NB4 (cell line): ENCODE results near the gene SSBP4.

Experiments
- DNase-seq: peaks from one replicate; pipeline ENCODE4 v3.0.0; 2010; ENCODE audit warnings: low read depth
- H3K4me3 ChIP-seq: one replicate; pipeline ENCODE4 v1.5.1; 2011; ENCODE audit warnings: mild to moderate bottlenecking, low read depth, low read length, moderate library complexity
- MYC ChIP-seq: IDR thresholded peaks from 2 replicates; pipeline ENCODE4 v1.6.1; 2011; ENCODE audit warnings: low read depth, low read length
- POLR2A ChIP-seq: IDR thresholded peaks from 2 replicates; pipeline ENCODE4 v1.6.1; 2011; ENCODE audit warnings: mild to moderate bottlenecking; ENCODE audit not compliant: insufficient read length; ENCODE audit errors: extremely low read depth
- TF ChIP-seq, protein P1 (sequence below): IDR thresholded peaks from one replicate; pipeline ENCODE4 v1.5.1; 2012; ENCODE audit warnings: low read depth, low read length
- TF ChIP-seq, protein P2 (sequence below): IDR thresholded peaks from 2 replicates; pipeline ENCODE4 v1.6.1; 2011; ENCODE audit warnings: low read depth, low read length

Gene SSBP4

DNA sequence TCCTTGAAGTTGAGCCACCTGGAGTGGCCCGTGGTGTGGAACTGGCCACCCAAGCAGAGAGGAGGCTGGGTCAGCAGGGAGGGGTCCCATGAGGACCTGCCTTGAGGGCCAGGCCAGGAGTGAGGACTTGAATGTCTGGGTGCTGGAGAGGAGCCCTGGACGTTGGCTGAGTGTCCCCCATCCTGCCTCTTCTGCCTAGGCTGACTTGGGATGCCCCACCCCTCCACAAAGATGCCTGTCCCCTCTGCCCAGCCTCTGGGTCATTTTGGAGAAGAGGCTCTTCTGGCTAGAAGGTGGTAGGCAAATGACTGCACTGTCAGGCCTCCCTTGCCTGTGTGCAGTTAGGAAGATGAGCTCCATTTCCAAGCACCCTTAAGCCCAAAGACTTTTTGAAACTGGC lies 1.7 kb downstream of the SSBP4 start:
- no peak for DNase-seq
- no peak overlapping the region for H3K4me3 ChIP-seq
- TF ChIP-seq, protein P1, sequence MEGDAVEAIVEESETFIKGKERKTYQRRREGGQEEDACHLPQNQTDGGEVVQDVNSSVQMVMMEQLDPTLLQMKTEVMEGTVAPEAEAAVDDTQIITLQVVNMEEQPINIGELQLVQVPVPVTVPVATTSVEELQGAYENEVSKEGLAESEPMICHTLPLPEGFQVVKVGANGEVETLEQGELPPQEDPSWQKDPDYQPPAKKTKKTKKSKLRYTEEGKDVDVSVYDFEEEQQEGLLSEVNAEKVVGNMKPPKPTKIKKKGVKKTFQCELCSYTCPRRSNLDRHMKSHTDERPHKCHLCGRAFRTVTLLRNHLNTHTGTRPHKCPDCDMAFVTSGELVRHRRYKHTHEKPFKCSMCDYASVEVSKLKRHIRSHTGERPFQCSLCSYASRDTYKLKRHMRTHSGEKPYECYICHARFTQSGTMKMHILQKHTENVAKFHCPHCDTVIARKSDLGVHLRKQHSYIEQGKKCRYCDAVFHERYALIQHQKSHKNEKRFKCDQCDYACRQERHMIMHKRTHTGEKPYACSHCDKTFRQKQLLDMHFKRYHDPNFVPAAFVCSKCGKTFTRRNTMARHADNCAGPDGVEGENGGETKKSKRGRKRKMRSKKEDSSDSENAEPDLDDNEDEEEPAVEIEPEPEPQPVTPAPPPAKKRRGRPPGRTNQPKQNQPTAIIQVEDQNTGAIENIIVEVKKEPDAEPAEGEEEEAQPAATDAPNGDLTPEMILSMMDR, result no peak
- TF ChIP-seq, protein P2, sequence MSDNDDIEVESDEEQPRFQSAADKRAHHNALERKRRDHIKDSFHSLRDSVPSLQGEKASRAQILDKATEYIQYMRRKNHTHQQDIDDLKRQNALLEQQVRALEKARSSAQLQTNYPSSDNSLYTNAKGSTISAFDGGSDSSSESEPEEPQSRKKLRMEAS, result no peak
- TF ChIP-seq POLR2A, result no peak
- TF ChIP-seq MYC, result no peak

DNA sequence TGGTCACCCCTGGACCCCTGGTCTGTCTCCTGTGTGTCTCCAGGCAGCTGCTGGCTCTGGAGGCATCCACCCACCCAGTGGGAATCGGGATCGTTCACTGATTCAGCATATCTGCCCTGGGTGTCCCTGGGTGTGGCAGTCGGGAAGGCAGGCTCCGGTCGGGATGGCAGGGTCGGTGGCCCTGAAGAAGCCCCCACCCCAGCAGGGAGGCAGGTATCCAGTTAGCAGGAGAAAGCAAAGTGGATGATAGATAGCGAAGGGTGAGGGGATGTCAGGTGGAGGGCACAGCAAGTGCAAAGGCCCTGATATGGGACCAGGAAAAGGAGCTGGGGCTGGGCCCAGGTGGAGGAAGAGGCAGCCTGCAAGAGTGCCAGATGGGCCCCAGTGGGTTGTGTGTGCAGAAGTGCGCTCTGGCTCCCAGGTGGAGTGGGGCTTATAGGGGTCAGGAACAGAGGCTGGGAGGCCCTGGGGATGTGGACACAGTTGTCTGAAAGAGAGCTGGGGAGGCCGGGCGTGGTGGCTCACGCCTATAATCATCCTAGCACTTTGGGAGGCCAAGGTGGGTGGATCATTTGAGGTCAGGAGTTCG lies 2.3 kb downstream of the SSBP4 start:
- DNase-seq, result no peak
- TF ChIP-seq, protein P2, result no peak
- TF ChIP-seq POLR2A, result no peak
- H3K4me3 ChIP-seq, result no peak overlapping the region

DNA sequence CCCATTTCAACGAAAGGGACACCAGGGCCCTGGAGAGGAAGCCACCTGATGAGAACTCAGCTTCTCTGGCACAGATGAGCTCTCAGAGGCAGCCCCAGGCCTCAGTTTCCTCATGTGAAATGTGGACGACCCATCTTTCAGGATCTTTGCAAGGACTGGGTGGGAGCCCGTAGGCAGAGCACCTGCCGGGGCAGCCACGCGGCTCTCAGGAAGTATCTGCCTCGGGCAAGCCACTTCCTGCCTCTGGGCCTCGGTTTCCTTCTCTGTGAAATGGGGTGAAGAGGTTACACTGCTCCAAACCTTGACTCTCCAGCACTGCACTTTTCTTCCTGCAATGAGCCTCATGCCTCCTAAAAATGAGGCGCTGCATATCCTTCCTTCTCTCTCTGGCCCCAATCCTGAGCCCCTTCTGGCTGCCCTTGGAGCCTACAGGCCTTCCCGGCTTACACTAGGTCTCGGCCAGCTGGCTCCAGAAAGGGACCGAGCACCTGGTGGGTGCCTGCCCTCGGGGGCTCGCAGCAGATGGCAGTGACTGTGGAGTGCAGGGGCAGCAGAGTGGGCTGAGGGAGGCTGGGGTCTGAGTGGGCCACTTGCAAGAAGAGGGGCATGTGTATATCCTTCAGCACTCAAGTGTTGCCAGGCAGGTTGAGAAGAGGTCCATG lies 3.5 kb downstream of the SSBP4 start:
- TF ChIP-seq, protein P1, result no peak
- TF ChIP-seq, protein P2, result no peak
- TF ChIP-seq MYC, result no peak
- TF ChIP-seq POLR2A, result no peak
- no peak for DNase-seq
- no peak overlapping the region for H3K4me3 ChIP-seq

DNA sequence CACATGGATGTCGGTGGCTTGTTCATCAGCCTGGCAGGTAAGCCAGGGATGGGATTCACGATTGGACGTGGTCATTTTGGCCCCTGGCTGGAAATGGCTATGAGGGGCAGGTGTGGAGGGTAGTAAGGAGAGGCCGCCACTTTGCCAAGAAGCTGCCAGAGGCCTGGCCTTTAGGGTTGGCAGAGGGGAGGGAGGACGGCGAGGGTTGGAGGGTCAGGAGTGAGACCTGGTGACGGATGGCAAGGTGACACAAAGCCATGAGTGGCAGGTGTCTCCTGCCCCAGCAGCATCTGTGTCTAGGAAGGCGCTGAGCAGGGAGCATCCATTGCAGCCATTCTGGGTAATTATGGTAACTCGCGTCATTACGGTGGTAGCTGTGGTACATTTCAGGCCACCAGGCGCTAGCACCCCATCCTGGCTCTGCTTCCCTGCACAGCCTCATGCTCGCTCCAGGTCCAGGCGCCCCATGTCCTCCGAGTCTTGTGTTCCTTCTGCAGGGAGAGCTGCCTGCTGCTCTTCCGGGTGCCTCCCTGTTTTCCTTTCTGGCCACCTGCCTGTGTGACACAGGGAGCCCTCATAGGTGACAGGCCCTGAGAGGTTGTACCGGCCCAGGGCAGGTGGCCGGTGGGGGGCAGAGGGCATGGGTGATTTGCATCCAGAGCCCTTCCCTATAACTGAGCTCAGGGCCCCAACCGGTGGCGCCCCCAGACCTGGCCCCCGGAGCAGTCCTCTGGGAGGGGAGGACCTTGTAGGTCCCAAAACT lies 4.2 kb downstream of the SSBP4 start:
- DNase-seq, result no peak
- TF ChIP-seq, protein P1, result no peak
- TF ChIP-seq POLR2A, result no peak
- no peak for TF ChIP-seq MYC
- TF ChIP-seq, protein P2, result no peak
- no peak overlapping the region for H3K4me3 ChIP-seq

DNA sequence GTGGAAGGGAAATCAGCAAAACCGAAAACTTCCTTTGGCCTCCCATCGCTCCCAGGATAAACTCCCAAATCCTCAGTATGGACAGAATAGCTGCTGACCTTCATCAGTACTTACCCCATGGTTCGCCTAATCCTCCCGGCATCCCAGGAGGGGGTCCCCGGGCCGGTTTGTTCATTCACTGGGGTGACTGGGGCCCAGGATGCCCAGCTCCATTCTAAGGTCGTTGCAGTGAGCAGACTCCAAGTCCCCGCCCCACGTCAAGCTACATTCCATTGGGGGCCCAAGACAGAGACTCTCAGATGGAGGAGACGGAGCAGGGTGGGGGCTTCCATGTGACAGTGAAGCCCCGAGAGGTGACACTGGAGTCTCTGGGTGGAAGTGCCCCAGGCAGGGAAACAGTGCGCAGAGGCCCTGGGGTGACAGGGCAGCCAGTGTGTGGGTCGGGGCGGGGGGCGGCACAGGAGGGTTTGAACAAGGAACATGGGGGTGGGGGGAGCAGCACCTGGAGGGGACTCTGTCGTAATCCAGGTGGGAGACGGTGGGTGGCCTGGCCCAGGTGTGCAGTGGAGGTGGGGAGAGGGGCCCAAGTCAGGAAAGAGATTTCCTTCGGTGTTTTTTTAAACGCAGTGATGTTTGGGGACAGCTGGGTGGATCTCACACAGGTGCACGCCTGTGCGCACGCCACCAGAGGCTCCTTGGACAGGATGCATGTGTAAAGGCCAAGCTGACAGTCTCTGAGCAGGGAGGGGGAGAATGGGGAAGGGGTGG lies 5.1 kb downstream of the SSBP4 start:
- DNase-seq, result no peak
- H3K4me3 ChIP-seq, result no peak overlapping the region
- TF ChIP-seq, protein P2, result no peak
- TF ChIP-seq POLR2A (no peak), MYC (no peak)
- TF ChIP-seq, protein P1, result no peak
